Measurements from ENCODE around the gene CDKN2A. TPM values are rescaled to one million over a fixed set of nuclear protein-coding genes. Genes with fewer than 3 reads are reported as not detected.

CDKN2A gene
- total RNA-seq, 1 donor from 2014 or later: 1.5 TPM

DNA sequence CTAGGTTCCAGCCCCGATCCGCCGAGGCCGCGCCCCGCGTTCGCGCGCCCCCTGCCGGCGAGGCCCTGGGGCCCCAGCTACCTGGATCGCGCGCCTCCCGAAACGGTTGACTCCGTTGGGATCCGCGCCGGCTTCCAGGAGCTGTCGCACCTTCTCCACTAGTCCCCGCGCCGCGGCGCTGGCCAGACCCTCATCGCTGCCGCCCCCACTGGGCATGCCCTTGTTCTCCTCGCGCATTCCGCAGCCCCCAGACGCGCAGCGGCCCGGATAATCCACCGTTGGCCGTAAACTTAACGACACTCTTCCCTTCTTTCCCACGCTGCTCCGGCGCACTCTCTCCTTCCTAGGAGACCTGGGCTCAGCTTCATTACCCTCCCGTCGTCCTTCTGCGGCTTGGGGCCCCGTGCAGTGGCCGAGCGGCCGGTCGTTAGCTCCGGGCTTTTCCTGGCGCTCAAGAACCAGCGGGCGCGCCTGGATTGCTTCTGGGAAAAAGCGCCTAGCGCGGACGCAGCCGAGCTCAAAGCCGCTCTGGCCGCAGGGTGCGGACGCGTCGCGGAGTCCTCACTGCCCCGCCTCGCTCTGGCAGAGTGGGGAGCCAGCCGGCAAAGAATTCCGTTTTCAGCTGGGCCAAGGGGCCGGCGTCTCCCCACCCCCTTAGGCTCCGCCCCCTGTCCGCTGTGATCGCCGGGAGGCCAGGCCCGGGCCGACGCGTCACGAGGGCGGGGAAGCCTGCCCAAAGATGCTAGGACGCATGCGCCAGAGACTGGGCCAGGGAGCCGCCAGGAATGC lies 14.7 kb upstream of the CDKN2A start, which contains the start of gene CDKN2B:
Gene CDKN2B, minus strand, starts transcription at position 589 of the 789 bp plus-strand sequence. Its CDS starts 352 bp downstream, at position 237.
- intact Hi-C loops (cut with DNase I): no loop called here
- DNase-seq (ENCODE audit: low spot score) (peak; percentile 98), ATAC-seq (peak; percentile 99)

- intact Hi-C loops (cut with DNase I): no loop called here
- ATAC-seq (no peak), DNase-seq (ENCODE audit: low spot score) (no peak)
These were observed 14.2 kb upstream of the CDKN2A start for GRCh38 chr9:22008384-22008716.

DNA sequence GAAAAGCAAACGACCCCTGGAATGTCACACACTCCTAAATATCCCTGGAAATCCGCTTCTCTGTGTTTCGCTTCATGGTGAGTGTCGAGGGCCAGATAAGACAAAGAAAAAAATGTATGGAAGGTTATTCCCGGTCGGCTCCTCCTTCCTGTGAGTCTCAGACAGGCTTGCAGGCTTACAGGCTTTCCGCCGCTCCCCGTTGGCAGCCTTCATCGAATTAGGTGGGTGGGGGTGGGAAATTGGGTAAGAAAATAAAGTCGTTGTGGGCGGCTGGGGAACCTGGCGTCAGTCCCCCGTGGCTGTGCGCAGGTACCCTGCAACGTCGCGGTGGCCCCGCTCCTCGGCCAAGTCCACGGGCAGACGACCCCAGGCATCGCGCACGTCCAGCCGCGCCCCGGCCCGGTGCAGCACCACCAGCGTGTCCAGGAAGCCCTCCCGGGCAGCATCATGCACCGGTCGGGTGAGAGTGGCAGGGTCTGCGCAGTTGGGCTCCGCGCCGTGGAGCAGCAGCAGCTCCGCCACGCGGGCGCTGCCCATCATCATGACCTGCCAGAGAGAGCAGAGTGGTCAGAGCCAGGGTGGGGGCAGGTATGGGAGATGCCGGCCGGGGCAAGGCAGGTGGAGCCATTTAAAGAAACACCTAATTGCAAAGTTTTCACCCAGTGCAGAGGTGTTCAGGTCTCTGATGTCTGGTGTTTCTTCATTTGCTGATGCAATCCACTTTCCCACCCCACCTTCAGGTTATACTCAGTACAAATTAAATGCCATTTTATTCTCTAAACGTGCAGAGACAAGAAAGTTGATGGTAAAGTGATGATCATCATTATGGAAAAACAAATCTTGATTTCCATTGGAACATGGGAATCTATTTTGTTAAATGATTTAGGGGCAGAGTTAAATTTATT lies 11.8 kb upstream of the CDKN2A start:
- DNase-seq (ENCODE audit: low spot score) (no peak), ATAC-seq (no peak)
- intact Hi-C loops (cut with DNase I): no loop called here

- intact Hi-C loops (cut with DNase I): no loop called here
- DNase-seq (ENCODE audit: low spot score) (no peak), ATAC-seq (no peak)
These were observed 11.0 kb upstream of the CDKN2A start for GRCh38 chr9:22005021-22005701.

- intact Hi-C loops (cut with DNase I): no loop called here
These were observed 7.8 kb upstream of the CDKN2A start for GRCh38 chr9:22002038-22002437.

DNA sequence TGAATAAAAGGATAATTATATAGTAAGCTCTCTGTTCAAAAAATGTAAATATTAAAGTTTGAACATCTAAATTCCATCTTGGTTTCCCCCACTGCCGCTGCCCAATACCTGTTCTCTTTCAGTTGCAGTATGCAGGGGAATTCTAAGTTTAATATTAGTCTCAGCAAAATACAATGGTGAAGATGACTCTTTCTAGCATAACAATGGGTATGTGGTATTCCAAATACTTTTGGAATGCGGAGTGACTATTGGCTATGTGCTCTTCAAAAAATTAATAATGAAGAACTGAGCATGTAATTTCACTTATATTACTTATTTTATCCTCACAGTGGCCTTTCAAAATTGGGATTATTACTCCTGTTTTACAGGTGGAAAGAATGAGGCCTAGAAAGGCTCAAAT lies 3.8 kb upstream of the CDKN2A start:
- ATAC-seq (no peak), DNase-seq (ENCODE audit: low spot score) (no peak)
- intact Hi-C loops (cut with DNase I): no loop called here

More at GRCh38 chr9:22002038-22002437, 7.8 kb upstream of the CDKN2A start:
- DNase-seq (ENCODE audit: low spot score) (no peak), ATAC-seq (no peak)

- DNase-seq (ENCODE audit: low spot score) (no peak), ATAC-seq (no peak)
- intact Hi-C loops (cut with DNase I): no loop called here
These were observed 3.3 kb upstream of the CDKN2A start for GRCh38 chr9:21997480-21997879.

GRCh38 chr9:21996858-21997257 lies 2.7 kb upstream of the CDKN2A start:
- ATAC-seq (no peak), DNase-seq (ENCODE audit: low spot score) (no peak)
- intact Hi-C loops (cut with DNase I): no loop called here

- ATAC-seq: no peak
- no peak for DNase-seq (ENCODE audit: low spot score)
- intact Hi-C loops (cut with DNase I): no loop called here
These were observed 2.2 kb upstream of the CDKN2A start for GRCh38 chr9:21996438-21996837.

DNA sequence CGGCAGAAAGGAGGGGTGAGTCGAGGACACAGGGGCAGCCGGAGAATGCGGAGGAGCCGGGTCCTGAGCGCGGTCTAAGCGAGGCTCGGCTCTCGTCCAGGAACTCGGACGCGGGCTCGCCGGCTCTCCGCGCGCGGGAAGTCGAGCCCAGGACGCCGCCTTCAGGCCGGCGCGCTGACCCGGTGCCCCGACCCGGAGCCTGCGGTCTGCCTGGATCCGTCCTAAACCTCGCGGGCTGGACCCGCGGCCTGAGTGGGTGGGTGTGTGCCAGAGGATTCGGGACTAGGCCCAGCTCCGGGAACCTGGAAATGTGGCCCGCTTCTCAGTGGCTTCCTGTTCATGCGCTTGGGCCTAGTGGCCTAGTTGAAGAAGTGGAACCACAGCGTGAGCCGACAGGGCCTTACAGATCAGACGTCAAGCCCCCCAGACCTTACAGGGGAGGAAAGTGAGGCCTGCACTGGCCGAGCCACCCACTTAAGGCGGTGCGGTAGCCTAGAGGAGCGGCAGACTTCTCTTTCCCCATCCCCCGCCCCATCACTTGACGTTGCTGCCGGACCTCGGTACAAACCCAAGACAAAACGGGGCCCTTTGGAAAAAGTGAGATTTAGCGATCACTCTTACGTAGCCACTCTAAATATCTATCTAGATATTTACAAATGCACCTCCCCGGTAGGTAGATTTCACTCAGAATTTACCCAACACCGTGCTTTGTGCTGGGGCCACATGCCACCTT lies 1.6 kb upstream of the CDKN2A start:
- ATAC-seq (peak; percentile 72), DNase-seq (ENCODE audit: low spot score) (peak; percentile 73)
- intact Hi-C loops (cut with DNase I): no loop called here

DNA sequence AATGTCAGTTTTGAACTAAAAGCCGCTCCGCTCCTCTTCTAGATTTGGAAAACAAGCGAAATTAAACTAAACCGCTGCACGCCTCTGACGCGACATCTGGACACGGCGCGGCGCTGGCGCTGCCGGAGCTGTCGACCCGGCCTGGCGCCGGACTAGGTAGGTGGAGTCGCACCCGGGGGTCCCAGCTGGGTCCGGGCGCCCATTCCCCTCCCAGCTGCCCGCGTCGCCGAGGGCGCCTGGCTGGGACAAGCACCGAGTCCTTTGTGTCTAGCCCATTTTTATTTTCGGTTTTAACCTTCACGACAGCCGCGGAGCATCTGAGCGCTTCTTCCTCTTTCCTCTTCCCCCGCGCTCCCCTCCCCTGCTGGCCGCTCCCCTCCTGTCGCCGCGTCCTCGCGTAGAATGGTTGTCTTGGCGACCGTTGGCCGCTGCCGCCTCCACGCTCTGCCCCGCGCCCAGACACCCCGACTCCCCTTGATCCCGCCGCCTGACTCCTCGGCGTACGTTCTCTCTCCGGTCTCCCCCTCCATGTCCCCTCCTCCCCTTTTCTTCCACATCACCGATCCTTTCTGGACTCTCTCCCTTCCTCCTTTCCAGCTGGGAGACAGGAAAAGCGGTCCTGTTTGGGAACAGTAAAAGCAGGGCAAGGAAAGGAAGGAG lies 944 bp upstream of the CDKN2A start:
- intact Hi-C loops (cut with DNase I): no loop called here
- DNase-seq (ENCODE audit: low spot score): peak; percentile 83
- ATAC-seq: peak; percentile 91

DNA sequence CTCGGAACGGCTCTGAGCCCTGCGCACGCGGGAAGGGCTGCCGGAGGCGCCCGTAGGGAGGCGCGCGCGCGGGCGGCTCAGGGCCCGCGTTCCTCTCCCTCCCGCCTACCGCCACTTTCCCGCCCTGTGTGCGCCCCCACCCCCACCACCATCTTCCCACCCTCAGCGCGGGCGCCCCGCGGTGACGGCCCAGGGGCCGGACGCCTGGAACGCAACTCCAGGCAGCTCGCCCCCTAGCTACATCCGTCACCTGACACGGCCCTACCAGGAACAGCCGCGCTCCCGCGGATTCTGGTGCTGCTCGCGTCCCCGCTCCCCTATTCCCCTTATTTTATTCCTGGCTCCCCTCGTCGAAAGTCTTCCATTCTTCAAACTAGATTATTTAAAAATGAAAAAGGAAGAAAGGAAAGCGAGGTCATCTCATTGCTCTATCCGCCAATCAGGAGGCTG lies 389 bp upstream of the CDKN2A start, which contains the start of gene CDKN2B-AS1:
Gene CDKN2B-AS1, plus strand, starts transcription at position 236 of the 450 bp plus-strand sequence.
- ATAC-seq (peak; percentile 64), DNase-seq (ENCODE audit: low spot score) (no peak)
- intact Hi-C loops (cut with DNase I): no loop called here

GRCh38 chr9:21993007-21993406 lies 1.2 kb downstream of the CDKN2A start:
- DNase-seq (ENCODE audit: low spot score) (no peak), ATAC-seq (no peak)
- intact Hi-C loops (cut with DNase I): no loop called here

DNA sequence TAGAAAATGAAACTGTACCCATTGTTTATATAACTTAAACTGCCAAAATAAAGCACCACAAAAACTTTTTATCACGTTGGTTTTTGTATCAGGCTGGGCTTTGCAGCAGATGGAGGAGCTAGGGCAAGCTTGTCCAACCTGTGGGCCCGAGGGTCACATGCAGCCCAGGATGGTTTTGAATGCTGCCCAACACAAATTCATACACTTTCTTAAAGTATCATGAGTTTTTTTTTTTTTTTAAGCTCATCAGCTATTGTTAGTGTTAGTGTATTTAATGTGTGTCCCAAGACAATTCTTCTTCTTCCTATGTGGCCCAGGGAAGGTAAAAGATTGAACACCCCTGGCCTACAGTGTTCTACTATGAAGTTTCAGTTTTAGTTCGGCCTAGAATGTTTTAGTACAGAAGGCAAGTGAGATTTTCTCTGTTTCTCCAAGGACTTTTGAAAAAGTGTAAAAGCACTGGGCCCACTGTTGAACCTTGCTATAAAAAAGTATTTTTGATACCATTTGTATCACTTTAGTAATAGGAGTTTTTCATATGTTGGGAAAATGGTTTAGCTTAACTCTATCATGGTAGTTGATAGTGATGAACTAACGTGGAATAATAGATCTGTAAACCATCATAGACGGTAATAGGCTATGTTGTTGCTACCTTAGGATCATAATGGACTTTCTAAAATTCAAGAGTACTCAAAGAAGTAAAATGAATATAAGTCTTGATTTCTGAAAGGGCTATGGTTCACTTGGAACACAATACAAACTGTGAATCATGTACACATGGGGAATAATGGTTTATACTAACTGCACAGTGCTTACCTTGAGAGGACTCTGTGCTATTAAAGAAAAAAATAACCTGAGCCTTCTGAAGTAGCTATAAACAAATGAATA lies 2.9 kb downstream of the CDKN2A start:
- intact Hi-C loops (cut with DNase I): no loop called here
- DNase-seq (ENCODE audit: low spot score) (no peak), ATAC-seq (no peak)

- DNase-seq (ENCODE audit: low spot score) (no peak), ATAC-seq (no peak)
- intact Hi-C loops (cut with DNase I): no loop called here
These were observed 4.6 kb downstream of the CDKN2A start for GRCh38 chr9:21989440-21990189.

Measured in sciatic nerve (tissue), 2 donors.